Putamen (tissue), 1 donor: ENCODE measurements around the gene SULT1C3.

Experiments
- DNase-seq: peaks from one replicate; pipeline ENCODE4 v3.0.0-alpha.2; 2016; ENCODE audit warnings: low spot score

Gene SULT1C3

DNA sequence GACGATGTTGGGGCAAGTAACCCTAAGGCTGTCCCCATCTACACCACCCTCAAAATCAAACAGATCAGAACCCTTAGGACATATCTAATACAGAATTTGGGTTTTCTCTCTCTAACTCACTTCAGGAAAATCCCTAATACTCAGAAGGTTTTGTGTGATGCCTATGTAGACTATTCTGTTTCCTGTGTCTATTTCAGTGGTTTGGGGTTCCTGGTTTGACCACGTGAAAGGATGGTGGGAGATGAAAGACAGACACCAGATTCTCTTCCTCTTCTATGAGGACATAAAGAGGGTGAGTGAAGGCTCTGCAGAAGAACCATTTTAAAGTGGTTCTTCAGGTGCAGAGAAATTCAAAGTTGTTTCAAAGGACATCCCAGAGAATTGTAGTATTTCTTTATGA, 65.2 kb downstream of the SULT1C3 start:
- no peak for DNase-seq

- DNase-seq: no peak
Measured at GRCh38 chr2:108305901-108306300, 66.1 kb downstream of the SULT1C3 start.

GRCh38 chr2:108309903-108310302, 70.1 kb downstream of the SULT1C3 start:
- DNase-seq: no peak
